Neural cell (in vitro differentiated cells): Measurements from ENCODE around the gene HSP90AA1. TPM values are rescaled to one million over a fixed set of nuclear protein-coding genes. Genes with fewer than 3 reads are reported as not detected.
A peak's percentile ranks its signal among the peaks of the same experiment; 100 is the strongest.

Experiments
- H2AFZ ChIP-seq: fragments of 200-600, 300-800 bp; sonication (generic), shearing (Covaris generic); 2 replicates; pipeline ENCODE4 v1.6.0; 2014; ENCODE audit warnings: low read depth, mild to moderate bottlenecking, antibody characterized with exemption, low read length, moderate library complexity
- H3F3A ChIP-seq: fragments of 200-600 bp; shearing (Covaris generic); 2 replicates; pipeline ENCODE4 v1.6.1; 2016; ENCODE audit warnings: mild to moderate bottlenecking, moderate library complexity, mixed read lengths, antibody characterized with exemption, low read length; ENCODE audit not compliant: insufficient read depth, poor library complexity, severe bottlenecking
- H3K27ac ChIP-seq: fragments of 200-600, 300-800 bp; sonication (generic), shearing (Covaris generic); 2 replicates; pipeline ENCODE4 v1.5.1; 2014; ENCODE audit warnings: mild to moderate bottlenecking, low read length, moderate library complexity
- H3K27me3 ChIP-seq: fragments of 300-800, 200-600 bp; sonication (generic), shearing (Covaris generic); 2 replicates; pipeline ENCODE4 v1.6.0; 2014; ENCODE audit warnings: mild to moderate bottlenecking, low read depth, low read length, moderate library complexity; ENCODE audit not compliant: insufficient read depth
- H3K36me3 ChIP-seq: fragments of 300-800, 200-600 bp; sonication (generic), shearing (Covaris generic); 2 replicates; pipeline ENCODE4 v1.5.1; 2014; ENCODE audit warnings: mild to moderate bottlenecking, antibody characterized with exemption, low read length, moderate library complexity; ENCODE audit not compliant: insufficient read depth
- H3K4me2 ChIP-seq: fragments of 300-800, 200-600 bp; sonication (generic), shearing (Covaris generic); 2 replicates; pipeline ENCODE4 v1.6.0; 2014; ENCODE audit warnings: mild to moderate bottlenecking, low read length
- H3K4me3 ChIP-seq: fragments of 300-800, 200-600 bp; sonication (generic), shearing (Covaris generic); 2 replicates; pipeline ENCODE4 v1.5.1; 2014; ENCODE audit warnings: mild to moderate bottlenecking, low read length, moderate library complexity
- H3K79me2 ChIP-seq: fragments of 200-600 bp; shearing (Covaris generic); replicated peaks from 2 replicates; pipeline ENCODE4 v1.6.0; 2014; ENCODE audit warnings: mild to moderate bottlenecking, low read length, moderate library complexity; ENCODE audit not compliant: insufficient read depth
- H3K9ac ChIP-seq: fragments of 300-800, 200-600 bp; sonication (generic), shearing (Covaris generic); 2 replicates; pipeline ENCODE4 v1.6.1; 2016; ENCODE audit warnings: mild to moderate bottlenecking, low read length, mixed read lengths
- H3K9me2 ChIP-seq: fragments of 200-600 bp; shearing (Covaris generic); 2 replicates; pipeline ENCODE4 v1.6.1; 2016; ENCODE audit warnings: mild to moderate bottlenecking, low read length, mixed read lengths; ENCODE audit not compliant: insufficient read depth
- H3K9me3 ChIP-seq: fragments of 200-600, 300-800 bp; sonication (generic), shearing (Covaris generic); 2 replicates; pipeline ENCODE4 v1.6.1; 2016; ENCODE audit warnings: mild to moderate bottlenecking, mixed run types, low read length, moderate library complexity, mixed read lengths
- H4K20me1 ChIP-seq: fragments of 200-600 bp; shearing (Covaris generic); 2 replicates; pipeline ENCODE4 v1.6.1; 2016; ENCODE audit warnings: mild to moderate bottlenecking, mixed run types; ENCODE audit not compliant: insufficient read depth
- CTCF ChIP-seq: fragments of 450-650 bp; IDR thresholded peaks from 2 replicates; pipeline ENCODE4 v1.5.1; 2014; ENCODE audit warnings: antibody characterized with exemption, mild to moderate bottlenecking, moderate library complexity; ENCODE audit not compliant: poor library complexity, severe bottlenecking
- EP300 ChIP-seq: fragments of 450-650 bp; conservative IDR thresholded peaks from 2 replicates; pipeline ENCODE4 v1.6.1; 2014; ENCODE audit warnings: antibody characterized with exemption, mild to moderate bottlenecking, moderate library complexity; ENCODE audit not compliant: poor library complexity, severe bottlenecking
- EZH2 ChIP-seq: fragments of 200-600, 300-800 bp; shearing (Covaris generic), sonication (generic); IDR thresholded peaks from 2 replicates; pipeline ENCODE4 v1.6.1; 2014; ENCODE audit warnings: antibody characterized with exemption, low read length, borderline replicate concordance, mild to moderate bottlenecking; ENCODE audit not compliant: insufficient read depth, poor library complexity, severe bottlenecking
- MXI1 ChIP-seq: fragments of 450-650 bp; conservative IDR thresholded peaks from 2 replicates; pipeline ENCODE4 v1.6.1; 2014; ENCODE audit warnings: antibody characterized with exemption, mild to moderate bottlenecking; ENCODE audit not compliant: poor library complexity, severe bottlenecking
- POLR2AphosphoS5 ChIP-seq: IDR thresholded peaks from 2 replicates; pipeline ENCODE4 v1.6.1; 2012
- RAD21 ChIP-seq: fragments of 450-650 bp; conservative IDR thresholded peaks from 2 replicates; pipeline ENCODE4 v1.6.1; 2014; ENCODE audit warnings: antibody characterized with exemption, mild to moderate bottlenecking, moderate library complexity
- REST ChIP-seq: IDR thresholded peaks from 2 replicates; pipeline ENCODE4 v1.6.1; 2012; ENCODE audit warnings: borderline replicate concordance
- SMC3 ChIP-seq: fragments of 450-650 bp; conservative IDR thresholded peaks from 2 replicates; pipeline ENCODE4 v1.6.1; 2014; ENCODE audit warnings: antibody characterized with exemption, mild to moderate bottlenecking, moderate library complexity; ENCODE audit not compliant: poor library complexity
- TAF1 ChIP-seq: IDR thresholded peaks from 2 replicates; pipeline ENCODE4 v1.6.1; 2012; ENCODE audit warnings: low read depth
- polyA plus RNA-seq: library from polyadenylated mRNA; depleted of rRNA; stranded (reverse); fragments of >200 nt; gene quantifications from 2 replicates; pipeline ENCODE4 v1.2.3, GENCODE V29; 2014

HSP90AA1 gene
- polyA plus RNA-seq, 1 donor from 2014 or later: 206 TPM

GRCh38 chr14:102087762-102088011, 843 bp upstream of the HSP90AA1 start:
- Histone ChIP-seq H3K9me2 (no peaks in the 10 kb centered on the region), H3K9me3 (no peaks in the 10 kb centered on the region), H3K4me3 (peak overlapping the region; percentile 91), H3K36me3 (peaks cover 8% of the 10 kb centered on the region), H3K9ac (peak overlapping the region; percentile 91), H4K20me1 (no peaks in the 10 kb centered on the region), H3K27ac (peak overlapping the region; percentile 89), H3F3A (no peaks in the 10 kb centered on the region), H3K79me2 (peaks cover 22% of the 10 kb centered on the region), H3K4me2 (peak overlapping the region; percentile 78), H3K27me3 (no peaks in the 10 kb centered on the region), H2AFZ (peak overlapping the region; percentile 54)
- TF ChIP-seq EZH2 (no peak), MXI1 (no peak), SMC3 (no peak), REST (no peak), POLR2AphosphoS5 (no peak), RAD21 (no peak), CTCF (no peak), TAF1 (no peak), EP300 (no peak)

- Histone ChIP-seq H3K27me3 (no peaks in the 10 kb centered on the region), H3K27ac (peak overlapping the region; percentile 94), H3K9me2 (no peaks in the 10 kb centered on the region), H3K79me2 (peaks cover 22% of the 10 kb centered on the region), H2AFZ (no peak overlapping the region), H3F3A (no peaks in the 10 kb centered on the region), H3K4me3 (peak overlapping the region; percentile 83), H3K9ac (peak overlapping the region; percentile 98), H3K4me2 (no peak overlapping the region), H3K36me3 (peaks cover 8% of the 10 kb centered on the region), H4K20me1 (no peaks in the 10 kb centered on the region), H3K9me3 (no peaks in the 10 kb centered on the region)
- TF ChIP-seq RAD21 (no peak), EP300 (no peak), CTCF (no peak), EZH2 (no peak), TAF1 (no peak), REST (no peak), MXI1 (no peak), SMC3 (no peak), POLR2AphosphoS5 (no peak)
These were observed 204 bp downstream of the HSP90AA1 start for GRCh38 chr14:102086709-102086971.
